HG02973 (cell line): ENCODE measurements around the gene TAS2R39.
A peak's percentile ranks its signal among the peaks of the same experiment; 100 is the strongest.
"Not testable (repeated sequence)": the region's sequence is repeated elsewhere in the genome, so short reads cannot be mapped to it uniquely, and the experiment has no call there.

Experiments
- ATAC-seq: cut with Tn5 transposase; IDR thresholded peaks from one replicate; pipeline ENCODE4 v1.9.1; 2021; ENCODE audit warnings: moderate library complexity; ENCODE audit not compliant: unreplicated experiment

Gene TAS2R39

DNA sequence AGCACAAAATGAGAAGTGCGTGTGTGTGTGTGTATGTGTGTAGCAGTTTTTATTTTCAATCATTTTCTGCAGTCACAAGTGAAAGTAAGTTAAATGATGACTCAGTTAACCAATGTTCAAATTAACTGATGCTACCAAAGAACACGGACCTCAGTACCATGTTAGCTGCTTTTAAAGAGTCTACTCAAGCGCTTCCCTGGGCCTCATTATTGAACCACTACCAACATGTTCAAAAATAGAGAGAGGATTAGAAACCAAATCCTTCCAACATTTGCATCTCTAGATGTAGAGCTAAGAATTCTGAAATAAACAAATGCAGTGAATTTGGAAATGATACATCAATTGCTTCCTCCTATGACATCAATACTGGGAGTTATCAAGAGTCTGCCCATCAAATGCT lies at the start of gene TAS2R39:
Gene TAS2R39 (plus strand): TSS at position 396 of the 400 bp plus-strand sequence. CDS start 0 bp downstream, at position 396.
- no peak for ATAC-seq

GRCh38 chr7:143147070-143147469 lies 36.1 kb upstream of the TAS2R39 start:
- ATAC-seq: no peak

GRCh38 chr7:143148050-143148449 lies 35.2 kb upstream of the TAS2R39 start:
- ATAC-seq: no peak

GRCh38 chr7:143148651-143149050 lies 34.6 kb upstream of the TAS2R39 start:
- ATAC-seq: no peak

GRCh38 chr7:143150696-143151095 lies 32.5 kb upstream of the TAS2R39 start:
- not testable (repeated sequence) for ATAC-seq

DNA sequence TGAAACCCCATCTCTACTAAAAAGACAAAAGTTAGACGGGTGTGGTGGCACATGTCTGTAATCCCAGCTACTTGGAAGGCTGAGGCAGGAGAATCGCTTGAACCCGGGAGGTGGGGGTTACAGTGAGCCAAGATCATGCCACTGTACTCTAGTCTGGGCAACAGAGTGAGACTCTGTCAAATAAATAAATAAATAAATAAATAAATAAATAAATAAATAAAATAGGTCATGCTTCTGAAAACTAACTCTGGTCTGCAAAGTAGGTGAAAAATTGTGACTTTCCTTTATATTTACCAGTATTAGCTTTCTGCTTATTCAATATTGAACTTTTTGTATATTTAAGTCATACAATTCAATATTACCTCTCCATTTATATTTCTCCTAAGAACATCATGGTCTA lies 24.6 kb upstream of the TAS2R39 start:
- ATAC-seq: not testable (repeated sequence)

DNA sequence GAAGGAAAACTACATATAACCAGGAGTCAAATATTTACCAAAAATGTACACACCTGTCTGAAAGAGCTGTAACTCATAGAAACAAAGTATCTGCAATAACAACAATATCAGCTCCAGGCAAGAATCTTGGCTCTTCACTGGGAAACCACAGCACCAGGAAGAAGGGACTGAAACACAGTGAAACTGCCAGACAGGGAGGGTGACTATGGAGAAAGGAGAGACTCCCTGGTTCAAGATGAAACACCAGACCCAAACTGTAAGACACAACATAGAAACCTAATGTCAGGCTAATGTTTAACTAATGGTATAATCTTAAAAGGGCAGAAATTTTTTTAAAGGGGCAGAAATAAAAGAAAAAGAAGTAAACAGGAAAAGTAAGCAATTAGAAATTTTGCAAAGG lies 11.5 kb upstream of the TAS2R39 start:
- no peak for ATAC-seq

DNA sequence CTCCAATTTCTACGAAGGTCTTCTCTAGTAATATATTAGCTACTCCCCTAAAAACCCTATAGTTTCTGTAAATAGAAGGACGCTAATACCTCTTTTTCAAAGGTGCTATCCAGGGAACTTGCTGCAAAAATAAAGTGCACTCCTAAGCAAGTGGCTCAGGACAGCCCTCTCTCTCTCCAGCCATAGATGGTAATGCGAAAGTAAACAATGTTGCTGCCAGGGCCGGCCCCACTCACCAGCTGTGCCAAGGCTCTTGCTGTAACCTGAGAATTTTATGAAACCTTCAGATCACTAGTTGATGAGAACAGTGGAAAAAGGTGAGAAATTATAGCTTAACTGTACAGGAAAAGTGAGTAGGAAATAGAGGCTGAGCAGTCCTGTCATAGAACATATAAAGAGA lies 10.9 kb upstream of the TAS2R39 start:
- ATAC-seq: no peak

DNA sequence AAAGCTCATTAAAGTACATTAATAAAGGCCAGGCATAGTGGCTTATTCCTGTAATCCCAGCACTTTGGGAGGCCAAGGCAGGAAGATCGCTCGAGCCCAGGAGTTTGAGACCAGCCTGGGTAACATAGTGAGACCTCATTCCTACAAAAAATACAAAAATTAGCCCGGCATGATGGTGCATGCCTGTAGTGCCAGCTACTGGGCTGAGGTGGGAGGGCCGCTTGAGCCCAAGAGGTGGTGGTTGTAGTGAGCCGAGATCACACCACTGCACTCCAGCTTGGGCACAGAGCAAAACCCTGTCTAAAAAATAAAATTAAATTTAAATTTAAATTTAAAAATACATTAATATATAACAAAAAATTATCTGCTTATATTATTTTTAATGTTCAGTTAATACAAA lies 7.1 kb upstream of the TAS2R39 start:
- no peak for ATAC-seq

DNA sequence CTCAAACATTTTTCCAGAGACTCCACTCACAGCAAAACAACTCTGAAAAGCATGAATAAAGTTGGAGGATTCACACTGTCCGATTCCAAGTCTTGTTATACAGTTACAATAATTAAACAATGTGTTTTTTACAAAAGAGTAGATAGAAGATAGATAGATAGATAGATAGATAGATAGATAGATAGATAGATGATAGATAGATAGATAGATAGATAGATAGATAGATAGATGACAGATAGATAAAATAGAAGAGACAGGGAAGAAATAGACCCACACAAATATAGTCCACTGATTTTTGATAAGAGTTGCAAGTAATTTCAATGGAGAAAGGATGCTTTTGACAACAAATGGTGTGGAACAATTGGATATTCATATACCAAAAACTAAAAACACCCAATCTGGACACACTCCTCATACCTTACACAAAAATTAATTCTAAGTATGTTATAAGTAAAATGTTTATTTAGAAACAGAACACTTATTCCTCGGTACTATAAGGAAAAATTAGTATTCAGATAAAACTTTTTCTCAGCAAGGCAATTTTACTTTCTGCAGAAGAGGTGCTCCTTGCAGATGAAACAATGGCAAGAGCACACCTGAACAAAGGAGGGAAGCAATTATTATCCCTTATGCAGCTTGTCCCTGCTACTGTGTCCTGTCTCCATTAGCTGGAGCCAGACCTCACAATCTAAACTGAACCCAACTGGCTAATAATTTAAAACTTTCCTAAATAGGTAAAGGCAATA lies 5.7 kb upstream of the TAS2R39 start:
- no peak for ATAC-seq

GRCh38 chr7:143180771-143181170 lies 2.4 kb upstream of the TAS2R39 start:
- ATAC-seq: not testable (repeated sequence)

DNA sequence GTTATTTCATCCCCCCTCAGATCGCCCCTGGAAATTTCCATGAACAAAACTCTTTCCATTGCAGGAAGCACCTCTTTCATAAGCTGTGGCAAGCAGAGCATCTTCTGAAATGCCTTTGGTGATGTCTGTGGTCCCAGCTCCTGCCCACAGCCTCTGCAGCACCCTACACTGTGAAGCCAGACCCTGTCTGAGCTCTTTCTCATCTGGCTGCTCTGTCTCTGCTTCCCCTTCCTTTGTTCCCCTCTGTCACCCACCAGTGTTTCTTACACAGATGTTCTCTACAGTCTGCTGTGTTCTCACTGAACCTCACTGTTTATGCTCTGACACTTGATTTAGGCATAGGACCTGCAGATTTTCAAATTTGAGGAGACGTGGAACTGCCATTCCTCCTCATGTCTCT lies 1.9 kb upstream of the TAS2R39 start:
- no peak for ATAC-seq

- no peak for ATAC-seq
Measured at GRCh38 chr7:143185551-143185950, 2.3 kb downstream of the TAS2R39 start.

DNA sequence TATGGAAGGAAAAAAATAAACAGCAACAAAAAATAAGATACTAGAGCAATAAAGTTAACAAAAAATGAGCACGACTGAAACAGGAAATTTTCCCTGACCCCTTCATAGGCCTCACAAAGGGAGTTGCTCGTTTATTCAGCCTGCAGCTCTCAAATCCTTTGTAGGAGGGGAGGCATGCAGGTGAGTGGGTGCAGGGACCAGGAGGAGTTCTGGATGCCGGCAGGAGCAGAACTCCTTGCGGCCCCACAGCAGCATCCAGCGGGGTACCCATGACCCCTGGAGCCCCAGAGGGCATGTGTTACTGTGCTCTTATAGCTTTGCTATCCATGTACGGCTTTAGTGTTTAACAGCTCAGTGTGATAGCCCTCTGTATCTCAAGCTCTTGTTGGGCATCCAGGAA lies 5.8 kb downstream of the TAS2R39 start:
- ATAC-seq: no peak

GRCh38 chr7:143193880-143194279 lies 10.7 kb downstream of the TAS2R39 start:
- ATAC-seq: no peak

GRCh38 chr7:143199040-143199439 lies 15.8 kb downstream of the TAS2R39 start:
- peak; percentile 75 for ATAC-seq

DNA sequence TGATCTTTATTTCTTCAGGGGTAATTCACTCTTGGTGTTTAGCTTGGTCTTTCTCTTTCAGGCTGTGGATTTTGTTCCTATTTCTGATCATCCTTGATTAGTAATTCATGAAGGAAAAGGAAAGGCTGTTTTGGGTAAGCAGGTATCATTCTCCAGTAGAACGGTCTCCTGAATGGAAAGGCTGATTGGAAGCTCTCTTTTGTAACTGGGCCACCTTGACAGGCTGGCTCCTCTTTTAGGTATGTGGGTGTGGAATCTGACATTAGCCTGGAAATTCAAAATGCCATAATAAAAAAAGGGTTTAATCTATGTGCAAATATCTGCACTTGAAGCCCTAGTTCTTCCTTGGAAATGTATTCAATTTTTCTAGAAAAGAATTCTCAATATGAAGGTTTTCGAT lies 18.9 kb downstream of the TAS2R39 start:
- no peak for ATAC-seq

DNA sequence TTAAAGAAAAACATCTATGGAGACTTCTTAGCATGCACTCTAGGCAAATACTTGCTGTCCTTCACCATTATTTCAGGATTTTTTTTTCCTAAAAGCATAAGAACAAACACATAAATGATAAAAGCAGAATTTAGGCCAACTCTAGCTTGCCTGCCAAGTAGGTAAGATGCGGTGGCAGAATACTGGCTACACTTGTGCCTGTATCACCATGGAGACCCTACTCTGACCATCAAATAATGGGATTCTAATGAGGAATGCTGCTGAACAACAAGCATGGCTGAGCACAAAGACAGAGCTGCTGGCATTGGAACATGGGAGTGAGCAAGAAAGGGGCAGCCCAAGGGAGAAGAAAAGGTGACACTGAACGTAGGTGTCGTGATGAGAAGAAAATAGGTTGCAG lies 20.2 kb downstream of the TAS2R39 start:
- no peak for ATAC-seq

DNA sequence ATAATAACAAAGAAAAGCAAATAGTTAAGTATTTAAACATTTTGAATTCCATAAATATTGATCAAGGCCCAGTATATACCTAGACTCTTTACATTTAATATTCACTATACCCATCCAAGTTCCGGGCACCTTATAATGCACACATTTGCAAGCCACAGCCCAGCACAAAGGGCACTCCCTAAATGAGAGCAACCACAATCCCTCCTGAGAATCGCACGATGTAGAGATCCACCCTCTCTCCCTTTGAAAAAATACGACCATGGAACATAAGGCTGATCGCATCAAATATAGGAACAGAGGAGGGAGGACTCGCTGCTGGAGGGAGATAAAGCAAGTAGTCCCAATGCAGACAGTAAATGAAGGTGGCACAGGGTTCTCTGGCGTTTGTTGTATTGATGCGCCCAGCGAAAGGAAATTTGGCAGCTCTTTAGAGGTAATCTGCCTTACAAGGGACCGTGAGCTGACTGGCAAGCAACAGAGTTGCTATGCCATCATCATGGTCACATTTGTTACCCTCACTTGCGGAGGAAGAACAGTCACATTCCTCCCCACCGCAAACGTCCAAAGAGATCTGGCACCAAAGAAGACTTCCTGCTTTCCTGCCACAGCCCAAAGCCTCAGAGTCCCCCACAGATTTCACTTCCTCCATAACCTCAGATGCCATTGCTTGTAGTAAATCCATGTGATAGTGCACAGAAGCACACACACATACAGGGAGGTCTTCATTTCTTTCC lies 22.5 kb downstream of the TAS2R39 start:
- ATAC-seq: peak; percentile 90

- ATAC-seq: no peak
Measured at GRCh38 chr7:143210541-143210940, 27.3 kb downstream of the TAS2R39 start.

- not testable (repeated sequence) for ATAC-seq
Measured at GRCh38 chr7:143213478-143213877, 30.3 kb downstream of the TAS2R39 start.
